Upper lobe of left lung (tissue), 6 donors: ENCODE results near the gene PGBD5. TPM values are rescaled to one million over a fixed set of nuclear protein-coding genes. Genes with fewer than 3 reads are reported as not detected.

ENCODE experiments used
- ATAC-seq, 2 donors: fragments of 200-7000 bp; cut with Tn5 transposase; one replicate each; pipeline ENCODE4 v1.9.1; 2022; ENCODE audit warnings: mild to moderate bottlenecking in 2 of 2, moderate library complexity in 2 of 2; ENCODE audit not compliant: low FRiP score in 2 of 2
- DNase-seq, 2 donors: peaks; one replicate each; pipeline ENCODE4 v3.0.0-alpha.2; 2019 to 2020
- H3K27ac ChIP-seq, 4 donors: fragments of 200-600 bp; sonication (generic); one replicate each; pipeline ENCODE4 v1.5.1; 2016 to 2019
- H3K27me3 ChIP-seq, 4 donors: fragments of 200-600 bp; sonication (generic); one replicate each; pipeline ENCODE4 v1.5.1; 2017 to 2019
- H3K36me3 ChIP-seq, 4 donors: fragments of 200-600 bp; sonication (generic); one replicate each; pipeline ENCODE4 v1.5.1; 2016 to 2019
- H3K4me1 ChIP-seq, 4 donors: fragments of 200-600 bp; sonication (generic); one replicate each; pipeline ENCODE4 v1.5.1; 2018 to 2019
- H3K4me3 ChIP-seq, 4 donors: fragments of 200-600 bp; sonication (generic); one replicate each; pipeline ENCODE4 v1.5.1; 2017 to 2019; ENCODE audit warnings: mild to moderate bottlenecking in 2 of 4, moderate library complexity in 1 of 4
- H3K9me3 ChIP-seq, 4 donors: fragments of 200-600 bp; sonication (generic); one replicate each; pipeline ENCODE4 v1.5.1; 2018 to 2019
- CTCF ChIP-seq, 6 experiments: fragments of 450-650 bp in 4 of 6; fragments of 200-600 bp in 2 of 6; sonication (generic) in 2 of 6; IDR thresholded peaks; one replicate each; pipeline ENCODE4 v1.5.1; 2016 to 2019; ENCODE audit warnings: antibody characterized with exemption in 6 of 6
- EP300 ChIP-seq, 4 donors: sonication (generic); formaldehyde crosslinking; IDR thresholded peaks; one replicate each; pipeline ENCODE4 v1.5.1; 2017; ENCODE audit warnings: antibody characterized with exemption in 4 of 4, control low read depth in 2 of 4
- POLR2A ChIP-seq, 4 donors: fragments of 450-650 bp; IDR thresholded peaks; one replicate each; pipeline ENCODE4 v1.5.1; 2016 to 2017; ENCODE audit warnings: antibody characterized with exemption in 4 of 4, mild to moderate bottlenecking in 2 of 4
- POLR2AphosphoS5 ChIP-seq, 2 donors: sonication (generic); formaldehyde crosslinking; IDR thresholded peaks; one replicate each; pipeline ENCODE4 v1.5.1; 2017; ENCODE audit warnings: antibody characterized with exemption in 2 of 2
- WGBS, 2 donors: methylation state at CpG; one replicate each; pipeline ENCODE4 v1.1.5; 2017 to 2018; 5-methylcytosine and 5-hydroxymethylcytosine counted together
- total RNA-seq, 6 donors: library from RNA; depleted of rRNA in 4 of 6; stranded (reverse); fragments of >200 nt in 4 of 6; gene quantifications; one replicate each; pipeline versions ENCODE4 v1.1.0 to v1.2.1, GENCODE V29; 2016 to 2021
- donor health status: DM: no; HTN: no; CAD: no; lungs with moderate emphysema.
- donor health status: DM: no; HTN: yes; CAD: no; lungs with severe emphysema.

PGBD5 gene
- total RNA-seq, 6 donors from 2014 or later, result 0.78 to 5.0 (median 3.9) TPM

GRCh38 chr1:230323686-230324085, 102.4 kb downstream of the PGBD5 start:
- no peak overlapping the region for H3K27ac ChIP-seq
- H3K9me3 ChIP-seq, result no peaks in the 10 kb centered on the region
- 83 to 89% methylated on average over 9 of the region's 9 CpGs for WGBS, 2 donors
- peak in 1 of 2 donors; percentile 52 for DNase-seq
- no peaks in the 10 kb centered on the region for H3K36me3 ChIP-seq
- peak in 1 of 2 donors; percentile 28 for ATAC-seq
- TF ChIP-seq POLR2AphosphoS5 (IDR thresholded peaks at IDR 0.05), result no peak
- TF ChIP-seq EP300 (IDR thresholded peaks at IDR 0.05), result no peak
- TF ChIP-seq CTCF (IDR thresholded peaks at IDR 0.05), result no peak
- TF ChIP-seq POLR2A (IDR thresholded peaks at IDR 0.05), result no peak
- H3K4me1 ChIP-seq, result no peaks in the 10 kb centered on the region
- H3K27me3 ChIP-seq, result no peaks in the 10 kb centered on the region
- no peak overlapping the region for H3K4me3 ChIP-seq

- no peaks in the 10 kb centered on the region for H3K4me1 ChIP-seq
- H3K36me3 ChIP-seq, result no peaks in the 10 kb centered on the region
- H3K27ac ChIP-seq, result no peak overlapping the region
- no peaks in the 10 kb centered on the region for H3K27me3 ChIP-seq
- WGBS, 2 donors, result 80 to 90% methylated on average over 9 to 23 of the region's 23 CpGs
- no peaks in the 10 kb centered on the region for H3K9me3 ChIP-seq
- DNase-seq (peak in 1 of 2 donors; percentile 29), ATAC-seq (no peak)
- no peak overlapping the region for H3K4me3 ChIP-seq
- TF ChIP-seq CTCF (IDR thresholded peaks at IDR 0.05) (no peak), POLR2AphosphoS5 (IDR thresholded peaks at IDR 0.05) (no peak), EP300 (IDR thresholded peaks at IDR 0.05) (no peak), POLR2A (IDR thresholded peaks at IDR 0.05) (no peak)
Observed at GRCh38 chr1:230322967-230323547, 103.1 kb downstream of the PGBD5 start.

GRCh38 chr1:230322421-230322756, 103.7 kb downstream of the PGBD5 start:
- Histone ChIP-seq H3K36me3 (no peaks in the 10 kb centered on the region), H3K27me3 (no peaks in the 10 kb centered on the region), H3K9me3 (no peaks in the 10 kb centered on the region), H3K4me3 (no peak overlapping the region), H3K27ac (no peak overlapping the region), H3K4me1 (no peaks in the 10 kb centered on the region)
- no peak for ATAC-seq
- TF ChIP-seq POLR2A (IDR thresholded peaks at IDR 0.05) (no peak), EP300 (IDR thresholded peaks at IDR 0.05) (no peak), CTCF (IDR thresholded peaks at IDR 0.05) (no peak), POLR2AphosphoS5 (IDR thresholded peaks at IDR 0.05) (no peak)
- WGBS, 2 donors, result 88 to 95% methylated on average over 15 of the region's 15 CpGs
- peak in 1 of 2 donors; percentile 70 for DNase-seq

GRCh38 chr1:230321741-230322420, 104.3 kb downstream of the PGBD5 start:
- WGBS, 2 donors, result 83 to 86% methylated on average over 9 to 18 of the region's 18 CpGs
- Histone ChIP-seq H3K4me3 (no peak overlapping the region), H3K27me3 (no peaks in the 10 kb centered on the region), H3K36me3 (no peaks in the 10 kb centered on the region), H3K4me1 (no peaks in the 10 kb centered on the region), H3K27ac (no peak overlapping the region), H3K9me3 (no peaks in the 10 kb centered on the region)
- TF ChIP-seq CTCF (IDR thresholded peaks at IDR 0.05), result no peak
- no peak for TF ChIP-seq POLR2AphosphoS5 (IDR thresholded peaks at IDR 0.05)
- no peak for TF ChIP-seq EP300 (IDR thresholded peaks at IDR 0.05)
- TF ChIP-seq POLR2A (IDR thresholded peaks at IDR 0.05), result no peak
- ATAC-seq (no peak), DNase-seq (peak in 1 of 2 donors; percentile 48)

GRCh38 chr1:230321341-230321740, 104.8 kb downstream of the PGBD5 start:
- ATAC-seq (no peak), DNase-seq (no peak)
- no peaks in the 10 kb centered on the region for H3K27me3 ChIP-seq
- no peaks in the 10 kb centered on the region for H3K4me1 ChIP-seq
- TF ChIP-seq POLR2AphosphoS5 (IDR thresholded peaks at IDR 0.05) (no peak), POLR2A (IDR thresholded peaks at IDR 0.05) (no peak), EP300 (IDR thresholded peaks at IDR 0.05) (no peak), CTCF (IDR thresholded peaks at IDR 0.05) (no peak)
- H3K27ac ChIP-seq, result no peak overlapping the region
- H3K36me3 ChIP-seq, result no peaks in the 10 kb centered on the region
- no peak overlapping the region for H3K4me3 ChIP-seq
- 86 to 90% methylated on average over 9 of the region's 9 CpGs for WGBS, 2 donors
- H3K9me3 ChIP-seq, result no peaks in the 10 kb centered on the region
